ENCODE results near the gene PIF1.

PIF1 gene

DNA sequence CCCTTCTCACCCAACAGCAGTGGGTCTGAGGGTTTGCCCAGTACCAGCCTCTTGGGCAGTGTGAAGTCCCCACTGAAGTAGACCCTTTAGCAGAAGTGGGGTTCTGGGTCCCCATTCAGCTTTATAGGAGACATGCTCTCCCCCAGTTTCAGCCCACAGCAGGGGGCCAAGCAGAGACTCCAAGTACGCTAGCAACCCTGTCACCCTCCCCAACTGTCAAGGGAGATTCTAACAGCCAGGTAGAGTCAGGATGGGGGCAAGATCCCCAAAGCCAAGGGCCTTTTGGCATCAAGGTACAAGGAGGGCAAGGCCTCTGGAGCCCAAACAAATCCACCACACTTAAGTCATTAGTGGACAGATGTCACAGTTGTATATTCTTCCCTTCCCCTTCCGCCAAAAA is 51.8 kb downstream of the PIF1 start:
- H3K4me3 ChIP-seq (ENCODE audit: low read depth, low read length): no peak overlapping the region
- TF ChIP-seq, protein P1, sequence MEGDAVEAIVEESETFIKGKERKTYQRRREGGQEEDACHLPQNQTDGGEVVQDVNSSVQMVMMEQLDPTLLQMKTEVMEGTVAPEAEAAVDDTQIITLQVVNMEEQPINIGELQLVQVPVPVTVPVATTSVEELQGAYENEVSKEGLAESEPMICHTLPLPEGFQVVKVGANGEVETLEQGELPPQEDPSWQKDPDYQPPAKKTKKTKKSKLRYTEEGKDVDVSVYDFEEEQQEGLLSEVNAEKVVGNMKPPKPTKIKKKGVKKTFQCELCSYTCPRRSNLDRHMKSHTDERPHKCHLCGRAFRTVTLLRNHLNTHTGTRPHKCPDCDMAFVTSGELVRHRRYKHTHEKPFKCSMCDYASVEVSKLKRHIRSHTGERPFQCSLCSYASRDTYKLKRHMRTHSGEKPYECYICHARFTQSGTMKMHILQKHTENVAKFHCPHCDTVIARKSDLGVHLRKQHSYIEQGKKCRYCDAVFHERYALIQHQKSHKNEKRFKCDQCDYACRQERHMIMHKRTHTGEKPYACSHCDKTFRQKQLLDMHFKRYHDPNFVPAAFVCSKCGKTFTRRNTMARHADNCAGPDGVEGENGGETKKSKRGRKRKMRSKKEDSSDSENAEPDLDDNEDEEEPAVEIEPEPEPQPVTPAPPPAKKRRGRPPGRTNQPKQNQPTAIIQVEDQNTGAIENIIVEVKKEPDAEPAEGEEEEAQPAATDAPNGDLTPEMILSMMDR (IDR thresholded peaks at IDR 0.05; ENCODE audit: low read depth, low read length, missing control alignments): no peak
- in situ Hi-C loops (cut with HindIII; ENCODE audit: low sequenced_read_pairs): no loop called here
- DNase-seq (ENCODE audit: low read depth): no peak

DNA sequence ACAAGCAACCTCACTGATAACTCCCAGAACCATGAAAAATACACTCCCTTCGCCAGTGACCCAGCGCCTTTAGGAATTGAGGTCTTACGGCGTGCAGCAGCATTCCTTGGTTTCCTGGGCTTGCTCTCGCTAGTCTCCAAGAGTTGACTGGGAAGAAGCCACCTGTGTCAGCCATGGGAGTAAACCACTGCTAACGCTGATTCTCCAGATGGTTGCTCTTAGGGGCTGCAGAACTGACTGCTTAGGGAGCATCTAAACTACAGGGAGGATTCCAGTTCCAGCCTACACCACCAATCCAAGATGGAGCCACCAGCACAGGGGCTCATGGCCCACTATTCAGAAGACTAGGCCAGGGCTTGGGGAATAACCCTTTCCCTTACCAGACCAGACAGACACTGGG is 52.5 kb downstream of the PIF1 start:
- no peak for DNase-seq (ENCODE audit: low read depth)
- in situ Hi-C loops (cut with HindIII; ENCODE audit: low sequenced_read_pairs): no loop called here
- TF ChIP-seq, protein P1 (IDR thresholded peaks at IDR 0.05; ENCODE audit: low read depth, low read length, missing control alignments): no peak
- H3K4me3 ChIP-seq (ENCODE audit: low read depth, low read length): no peak overlapping the region

DNA sequence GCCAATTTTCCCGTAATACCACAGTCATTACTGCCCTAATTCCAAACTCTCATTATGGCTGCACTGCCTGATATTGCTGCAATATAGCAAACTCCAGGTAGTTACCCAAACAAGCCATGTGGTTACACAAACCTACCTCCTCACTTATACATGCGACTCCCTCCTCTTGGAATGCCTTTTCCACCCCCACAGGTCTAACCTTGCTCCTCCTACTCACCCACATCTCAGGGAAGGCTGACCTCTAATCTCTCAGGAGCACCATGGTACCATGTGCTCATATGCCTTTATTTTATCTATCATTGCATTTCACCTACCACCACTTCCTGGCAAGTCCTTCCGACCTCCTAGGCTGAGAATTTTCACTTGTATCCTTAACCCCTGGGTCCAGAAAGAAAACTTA is 53.0 kb downstream of the PIF1 start:
- TF ChIP-seq, protein P1 (IDR thresholded peaks at IDR 0.05; ENCODE audit: low read depth, low read length, missing control alignments): no peak
- no peak for DNase-seq (ENCODE audit: low read depth)
- no peak overlapping the region for H3K4me3 ChIP-seq (ENCODE audit: low read depth, low read length)
- in situ Hi-C loops (cut with HindIII; ENCODE audit: low sequenced_read_pairs): no loop called here

DNA sequence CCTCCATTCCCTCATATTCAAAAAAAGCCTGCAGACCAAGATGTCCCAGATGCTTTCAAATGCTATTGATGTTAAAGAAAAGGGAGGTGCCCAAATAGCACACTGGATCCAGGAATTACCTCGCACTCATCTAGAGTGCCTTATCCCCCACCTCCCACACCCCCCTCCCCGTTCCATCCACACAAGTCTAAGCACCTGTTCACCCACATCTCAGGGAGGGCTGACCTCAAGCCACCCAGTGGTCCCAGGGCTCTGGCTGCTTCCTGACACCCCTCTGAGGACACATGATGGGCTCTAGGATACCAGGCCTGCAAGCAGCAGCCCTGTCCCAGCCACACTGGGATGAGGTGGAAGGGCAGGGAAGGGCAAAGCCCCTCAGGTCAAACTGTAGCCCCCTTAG is 54.8 kb downstream of the PIF1 start:
- in situ Hi-C loops (cut with HindIII; ENCODE audit: low sequenced_read_pairs): no loop called here
- DNase-seq (ENCODE audit: low read depth): no peak
- no peak overlapping the region for H3K4me3 ChIP-seq (ENCODE audit: low read depth, low read length)
- TF ChIP-seq, protein P1 (IDR thresholded peaks at IDR 0.05; ENCODE audit: low read depth, low read length, missing control alignments): no peak

DNA sequence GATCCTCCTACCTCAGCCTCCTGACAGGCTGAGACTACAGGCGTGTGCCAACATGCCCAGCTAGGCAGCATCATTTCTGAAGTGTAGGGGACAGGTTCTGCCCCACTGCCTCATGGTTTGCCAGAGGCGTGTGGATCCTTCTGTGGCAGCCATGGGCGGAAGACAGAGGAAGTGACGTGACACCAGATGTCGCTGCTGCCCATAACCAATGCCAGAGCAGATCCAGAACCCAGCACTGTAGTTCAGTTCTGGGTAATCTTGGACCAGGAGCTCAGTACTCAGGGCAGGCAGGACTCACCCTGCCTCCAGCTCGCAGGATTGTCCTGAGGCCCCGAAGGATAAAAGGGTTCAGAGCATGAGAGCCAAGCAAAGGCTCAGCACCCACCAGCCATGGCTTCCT is 58.2 kb downstream of the PIF1 start:
- H3K4me3 ChIP-seq (ENCODE audit: low read depth, low read length): no peak overlapping the region
- DNase-seq (ENCODE audit: low read depth): no peak
- in situ Hi-C loops (cut with HindIII; ENCODE audit: low sequenced_read_pairs): no loop called here
- TF ChIP-seq, protein P1 (IDR thresholded peaks at IDR 0.05; ENCODE audit: low read depth, low read length, missing control alignments): no peak

DNA sequence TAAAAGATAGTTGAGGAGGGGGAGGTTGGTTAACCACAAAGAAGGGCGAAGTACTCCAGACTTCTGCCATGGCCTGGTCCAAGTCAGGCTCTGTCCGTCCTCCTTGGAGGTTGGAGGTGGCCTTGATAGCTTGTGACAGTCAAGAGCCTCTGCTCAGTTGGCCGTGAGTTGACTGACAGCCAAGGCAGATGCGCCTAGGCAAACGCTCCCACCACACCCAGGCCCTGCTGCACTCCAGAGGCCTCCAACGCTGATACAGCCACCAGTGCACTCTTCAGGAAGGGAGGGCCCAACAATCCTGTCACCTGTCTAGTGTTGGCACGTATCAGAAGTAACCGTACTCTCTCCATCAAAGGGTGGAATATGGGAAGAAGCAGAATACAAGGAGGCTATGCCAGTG is 59.4 kb downstream of the PIF1 start:
- TF ChIP-seq, protein P1 (IDR thresholded peaks at IDR 0.05; ENCODE audit: low read depth, low read length, missing control alignments): no peak
- in situ Hi-C loops (cut with HindIII; ENCODE audit: low sequenced_read_pairs): no loop called here
- no peak overlapping the region for H3K4me3 ChIP-seq (ENCODE audit: low read depth, low read length)
- no peak for DNase-seq (ENCODE audit: low read depth)
